H54 (cell line): ENCODE results near the gene IRX2.

Experiments
- DNase-seq: peaks from one replicate; pipeline ENCODE4 v3.0.0; 2011; ENCODE audit warnings: low spot score, mixed read lengths; ENCODE audit not compliant: insufficient read length
- FAIRE-seq: peaks from 3 replicates; lab custom pipeline; 2011; peaks lifted over from hg19 to GRCh38; lab: Jason Lieb, UNC
- POLR2A ChIP-seq: IDR thresholded peaks from 2 replicates; pipeline ENCODE4 v1.6.1; 2011; ENCODE audit warnings: low read depth, mild to moderate bottlenecking, low read length

IRX2 gene

DNA sequence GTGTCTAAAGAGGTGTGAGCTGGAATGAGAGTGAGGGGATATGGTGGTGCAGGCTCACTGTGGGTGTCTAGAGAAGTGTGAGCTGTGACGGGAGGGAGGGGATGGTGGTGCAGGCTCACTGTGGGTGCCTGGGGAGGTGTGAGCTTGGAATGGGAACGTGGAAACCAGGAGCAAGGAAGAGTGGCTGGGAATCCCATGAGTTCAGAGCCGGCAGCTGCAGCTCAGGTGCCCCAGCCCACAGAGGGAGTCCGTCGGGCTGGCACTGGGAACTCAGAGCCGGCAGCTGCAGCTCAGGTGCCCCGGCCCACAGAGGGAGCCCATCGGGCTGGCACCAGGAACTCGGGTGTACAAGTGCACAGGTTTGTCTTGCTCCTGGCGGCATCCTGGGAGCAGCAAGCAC, 45.6 kb downstream of the IRX2 start:
- FAIRE-seq (no peak), DNase-seq (no peak)
- TF ChIP-seq POLR2A = no peak

- no peak for TF ChIP-seq POLR2A
- FAIRE-seq = no peak
- DNase-seq = no peak
These were observed 46.5 kb downstream of the IRX2 start for GRCh38 chr5:2704806-2705645.

- no peak for DNase-seq
- TF ChIP-seq POLR2A = no peak
- no peak for FAIRE-seq
These were observed 47.4 kb downstream of the IRX2 start for GRCh38 chr5:2704111-2704510.

GRCh38 chr5:2703615-2704014, 47.9 kb downstream of the IRX2 start:
- DNase-seq (no peak), FAIRE-seq (no peak)
- TF ChIP-seq POLR2A = no peak

- no peak for FAIRE-seq
- no peak for TF ChIP-seq POLR2A
These were observed 48.4 kb downstream of the IRX2 start for GRCh38 chr5:2703041-2703440.

DNA sequence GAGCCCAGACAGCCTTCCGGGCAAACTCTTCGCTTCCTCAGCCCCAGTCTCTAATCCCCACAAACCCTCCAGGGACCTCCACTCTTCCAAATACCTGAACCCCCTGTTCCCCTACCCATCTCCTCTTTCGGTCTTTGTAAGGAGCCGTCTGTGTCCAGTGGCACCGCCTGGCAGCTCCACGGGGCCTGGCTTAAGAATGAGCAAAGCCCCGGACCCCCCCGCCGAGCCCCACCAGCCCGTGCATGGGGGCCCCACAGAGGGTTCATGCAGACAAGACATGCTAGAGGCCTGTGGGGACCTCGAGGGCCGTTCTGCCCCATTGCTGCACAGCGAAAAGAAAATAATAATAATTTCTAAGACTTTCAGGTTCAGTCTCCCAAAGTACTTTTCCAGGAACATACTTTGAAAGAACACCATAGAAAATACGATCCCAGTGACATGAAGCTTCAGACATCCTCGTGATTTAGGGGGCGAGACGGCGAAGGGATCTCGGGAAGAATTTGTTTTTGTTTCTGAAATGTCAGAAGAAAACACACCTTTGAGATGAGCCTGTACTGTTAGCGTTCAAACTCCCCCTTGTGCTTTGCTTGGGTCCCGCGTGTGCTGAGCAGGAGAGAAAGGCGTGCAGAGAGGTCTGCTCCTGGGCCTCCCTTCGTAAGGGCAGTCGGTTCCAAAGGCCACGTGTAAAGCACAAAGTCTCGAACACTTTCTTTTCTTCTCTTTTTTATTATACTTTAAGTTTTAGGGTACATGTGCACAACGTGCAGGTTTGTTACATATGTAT, 49.2 kb downstream of the IRX2 start:
- no peak for TF ChIP-seq POLR2A
- FAIRE-seq (no peak), DNase-seq (no peak)

More at GRCh38 chr5:2703041-2703440, 48.4 kb downstream of the IRX2 start:
- DNase-seq = no peak

GRCh38 chr5:2701592-2701991, 49.9 kb downstream of the IRX2 start:
- no peak for TF ChIP-seq POLR2A
- FAIRE-seq (no peak), DNase-seq (no peak)

DNA sequence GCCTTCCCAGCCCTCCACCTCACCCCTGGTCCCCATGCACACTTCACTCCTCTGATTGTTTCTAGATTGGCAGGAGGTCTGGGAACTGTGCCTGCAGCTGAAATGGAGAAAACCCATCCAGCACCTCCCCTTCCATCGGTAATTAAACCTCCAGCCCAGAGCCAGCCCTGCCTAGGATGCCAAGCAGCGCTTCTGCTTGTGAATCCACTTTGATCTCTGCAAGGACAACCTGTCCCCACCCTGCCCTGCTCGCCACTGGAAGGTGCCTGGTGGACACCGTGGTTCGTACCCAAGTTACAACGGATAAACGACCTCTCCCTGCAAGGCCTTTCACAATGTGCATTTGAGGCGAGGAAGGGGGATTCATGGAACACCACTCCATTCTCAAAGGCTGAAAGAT, 50.6 kb downstream of the IRX2 start:
- DNase-seq (no peak), FAIRE-seq (no peak)
- TF ChIP-seq POLR2A = no peak

GRCh38 chr5:2699686-2700085, 51.8 kb downstream of the IRX2 start:
- TF ChIP-seq POLR2A = no peak
- FAIRE-seq = no peak
- DNase-seq = no peak

GRCh38 chr5:2699231-2699630, 52.2 kb downstream of the IRX2 start:
- no peak for DNase-seq
- no peak for FAIRE-seq
- TF ChIP-seq POLR2A = no peak

DNA sequence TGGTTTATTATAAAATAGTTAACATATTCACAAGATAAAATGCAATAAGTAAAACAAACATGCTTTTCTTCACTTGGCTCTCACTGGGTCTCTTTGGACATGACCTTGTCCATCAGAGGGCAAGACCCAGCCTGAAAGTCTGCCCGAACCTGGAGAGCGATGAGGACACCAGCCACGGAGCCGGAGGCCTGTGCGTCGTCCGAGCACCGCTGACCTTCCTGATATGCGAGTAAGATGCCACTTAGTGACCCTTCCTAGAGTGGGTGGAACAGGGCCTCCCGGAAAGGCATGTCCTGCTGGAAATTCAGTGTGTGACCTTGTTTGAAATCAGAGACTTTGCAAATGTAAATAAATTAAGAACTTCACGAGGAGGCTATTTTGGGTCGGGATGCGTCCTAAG, 52.9 kb downstream of the IRX2 start:
- no peak for TF ChIP-seq POLR2A
- no peak for DNase-seq
- no peak for FAIRE-seq

DNA sequence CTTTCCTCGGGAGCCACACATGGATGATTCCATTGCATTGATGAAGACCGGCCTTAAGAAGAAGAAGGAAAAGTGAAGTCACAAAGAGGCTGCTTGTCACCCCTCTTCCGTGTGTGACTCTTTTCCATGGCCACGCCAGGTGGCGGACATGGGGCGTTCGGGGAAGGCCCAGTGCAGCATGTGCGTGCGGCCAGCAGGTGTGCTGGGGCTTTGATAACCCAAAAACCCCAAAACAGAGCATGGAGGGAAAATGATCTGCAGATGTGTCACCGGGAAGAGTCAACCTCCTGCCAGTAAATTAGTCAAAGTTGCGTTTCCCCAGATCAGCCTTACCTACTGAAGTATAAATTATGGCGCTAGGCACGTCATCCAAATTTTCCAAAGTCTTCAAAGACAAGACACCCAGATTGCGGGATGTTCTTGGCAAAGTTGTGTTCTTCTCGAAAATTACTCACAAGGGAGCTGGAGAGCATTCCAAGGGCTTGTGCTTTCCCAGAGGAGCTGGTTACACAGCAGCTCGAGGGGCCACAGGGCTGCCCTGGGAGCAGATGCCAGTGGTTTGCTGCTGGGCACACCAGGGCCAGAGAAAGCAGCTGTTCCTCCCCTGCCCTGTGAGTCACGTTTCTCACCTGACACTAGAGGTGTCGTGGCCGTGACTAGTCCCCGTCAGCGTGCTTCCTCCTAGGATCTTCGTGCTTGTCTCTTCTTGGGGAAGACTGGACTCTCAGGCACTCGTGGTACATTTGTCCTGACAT, 53.9 kb downstream of the IRX2 start:
- TF ChIP-seq POLR2A = no peak
- FAIRE-seq (no peak), DNase-seq (no peak)

DNA sequence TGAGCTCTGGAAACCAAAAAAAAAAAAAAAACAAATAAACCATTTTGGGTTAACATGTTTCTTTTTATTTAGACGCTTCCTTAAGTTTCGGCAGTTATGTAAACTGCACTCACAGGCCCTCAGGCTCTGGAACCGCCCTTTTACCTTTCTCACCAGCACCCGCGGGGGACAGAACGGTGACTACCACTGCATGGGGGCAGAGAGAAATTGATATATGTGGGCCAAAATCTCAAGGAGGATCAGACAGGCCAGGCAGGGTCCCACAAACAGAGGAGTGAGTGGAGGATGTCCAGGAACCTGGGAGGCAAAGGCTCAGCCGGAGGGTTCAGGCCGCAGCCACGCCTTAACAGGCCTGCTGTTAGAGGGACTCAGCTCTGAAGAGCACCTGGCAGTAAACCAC, 54.4 kb downstream of the IRX2 start:
- DNase-seq (no peak), FAIRE-seq (no peak)
- TF ChIP-seq POLR2A = no peak
